Thymus (tissue), 11 donors: ENCODE results near the gene SLC4A4. TPM values are rescaled to one million over a fixed set of nuclear protein-coding genes. Genes with fewer than 3 reads are reported as not detected.

Source experiments
- DNase-seq, 9 donors: peaks; one replicate each; pipeline ENCODE4 v3.0.0-alpha.2; 2013; ENCODE audit warnings: low spot score in 9 of 9, low read depth in 6 of 9, missing footprints in 1 of 9
- H3K27ac ChIP-seq, 2 donors: one replicate each; pipeline ENCODE4 v1.5.1; 2013; ENCODE audit warnings: control low read depth in 1 of 2, low read depth in 1 of 2, low read length in 1 of 2, mild to moderate bottlenecking in 1 of 2, moderate library complexity in 1 of 2
- H3K27me3 ChIP-seq, 2 donors: one replicate each; pipeline ENCODE4 v1.5.1; 2013; ENCODE audit warnings: low read length in 1 of 2; ENCODE audit not compliant: control insufficient read depth in 2 of 2, insufficient read depth in 1 of 2
- H3K36me3 ChIP-seq, 2 donors: one replicate each; pipeline ENCODE4 v1.5.1; 2013; ENCODE audit warnings: low read length in 1 of 2, mild to moderate bottlenecking in 1 of 2, moderate library complexity in 1 of 2; ENCODE audit not compliant: control insufficient read depth in 2 of 2, insufficient read depth in 2 of 2
- H3K4me1 ChIP-seq, 2 donors: one replicate each; pipeline ENCODE4 v1.5.1; 2013; ENCODE audit warnings: low read length in 2 of 2; ENCODE audit not compliant: control insufficient read depth in 2 of 2, insufficient read depth in 2 of 2
- H3K4me3 ChIP-seq, 2 donors: one replicate each; pipeline ENCODE4 v1.5.1; 2013; ENCODE audit warnings: low read length in 2 of 2, control low read depth in 1 of 2, mild to moderate bottlenecking in 1 of 2
- H3K9me3 ChIP-seq, 2 donors: one replicate each; pipeline ENCODE4 v1.5.1; 2013; ENCODE audit warnings: low read length in 1 of 2, mild to moderate bottlenecking in 1 of 2; ENCODE audit not compliant: control insufficient read depth in 2 of 2, insufficient read depth in 1 of 2
- WGBS: extraction: QIAGEN DNeasy Blood & Tissue Kit; methylation state at CpG from one replicate; pipeline ENCODE4 v1.1.7; 2013; 5-methylcytosine and 5-hydroxymethylcytosine counted together
- polyA plus RNA-seq: library from polyadenylated mRNA; stranded (reverse); fragments of 200-250 nt; gene quantifications from one replicate; pipeline ENCODE4 v1.2.3, GENCODE V29; 2013
- total RNA-seq: library from RNA; stranded (reverse); fragments of 120-200 nt; gene quantifications from one replicate; pipeline ENCODE4 v1.2.4, GENCODE V29; 2013
- donor health status: healthy.

SLC4A4 gene
- total and polyA plus RNA-seq, 2 donors: 1.7 to 6.8 TPM

GRCh38 chr4:71411981-71412380 lies 73.2 kb downstream of the SLC4A4 start:
- no peak for DNase-seq
- 77% methylated on average over 2 of the region's 2 CpGs for WGBS
- no peaks in the 10 kb centered on the region for H3K27me3 ChIP-seq
- H3K4me1 ChIP-seq: no peaks in the 10 kb centered on the region
- no peak overlapping the region for H3K4me3 ChIP-seq
- H3K36me3 ChIP-seq: no peaks in the 10 kb centered on the region
- no peak overlapping the region for H3K27ac ChIP-seq
- H3K9me3 ChIP-seq: peaks cover 0 to 4% of the 10 kb centered on the region in 2 donors

- no peaks in the 10 kb centered on the region for H3K27me3 ChIP-seq
- no peak overlapping the region for H3K4me3 ChIP-seq
- 98% methylated on average over 2 of the region's 2 CpGs for WGBS
- no peaks in the 10 kb centered on the region for H3K9me3 ChIP-seq
- no peak for DNase-seq
- H3K36me3 ChIP-seq: no peaks in the 10 kb centered on the region
- no peak overlapping the region for H3K27ac ChIP-seq
- no peaks in the 10 kb centered on the region for H3K4me1 ChIP-seq
Measured at GRCh38 chr4:71415491-71415890, 76.7 kb downstream of the SLC4A4 start.

DNA sequence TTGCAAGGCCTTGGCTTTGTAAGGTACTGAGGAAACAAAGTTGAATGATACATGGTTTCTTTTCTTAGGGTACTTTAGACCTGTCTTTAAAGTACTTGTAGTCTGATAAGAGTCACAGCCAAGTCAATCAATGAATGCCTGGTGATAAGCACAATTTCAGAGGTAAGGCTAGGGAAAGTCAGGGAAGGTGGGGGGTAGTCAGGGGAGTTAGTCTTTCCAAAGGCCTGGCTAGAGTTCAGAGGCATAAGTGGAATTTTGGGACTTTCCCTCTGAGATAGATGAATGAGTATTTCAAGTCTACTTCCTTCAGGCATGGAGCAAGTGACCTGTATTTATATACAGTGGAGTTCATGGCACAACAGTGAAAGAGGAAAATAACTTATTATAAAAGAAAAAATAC lies 78.3 kb downstream of the SLC4A4 start:
- Histone ChIP-seq H3K9me3 (no peaks in the 10 kb centered on the region), H3K4me1 (no peaks in the 10 kb centered on the region), H3K36me3 (no peaks in the 10 kb centered on the region), H3K4me3 (no peak overlapping the region), H3K27me3 (no peaks in the 10 kb centered on the region), H3K27ac (no peak overlapping the region)
- no peak for DNase-seq

DNA sequence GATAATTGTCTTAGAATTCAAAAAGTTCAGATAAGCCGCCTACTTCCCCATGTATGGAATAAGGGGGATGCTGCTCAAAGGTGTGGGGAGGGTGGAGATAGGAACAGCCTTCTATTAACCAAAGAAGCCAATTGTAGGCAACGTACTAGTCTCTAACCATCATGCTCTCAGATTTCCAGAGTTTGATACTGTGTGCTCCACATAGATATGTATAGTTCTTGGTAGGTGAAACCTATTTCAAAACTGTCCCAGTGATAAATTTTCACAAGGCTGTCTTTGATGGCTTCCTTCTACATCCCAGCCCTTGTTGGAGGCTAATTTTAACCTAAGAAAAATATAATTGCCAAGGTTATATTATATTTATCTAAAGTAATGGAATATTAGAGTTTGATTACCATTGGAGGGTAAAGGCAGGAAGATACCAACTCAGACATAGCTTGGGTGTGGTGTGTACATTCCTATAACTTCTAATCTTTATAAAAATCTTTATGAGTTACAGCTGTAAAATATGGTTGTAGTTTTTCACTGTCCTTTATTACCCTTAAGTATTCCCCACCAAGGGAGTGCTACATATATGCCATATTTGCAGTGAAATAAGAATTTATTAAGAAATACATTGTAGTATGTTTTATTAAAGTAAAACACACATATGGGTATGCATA lies 87.7 kb downstream of the SLC4A4 start:
- DNase-seq: no peak
- Histone ChIP-seq H3K4me3 (no peak overlapping the region), H3K27ac (no peak overlapping the region), H3K36me3 (no peaks in the 10 kb centered on the region), H3K9me3 (no peaks in the 10 kb centered on the region), H3K27me3 (no peaks in the 10 kb centered on the region), H3K4me1 (no peaks in the 10 kb centered on the region)
- 97% methylated on average over 2 of the region's 2 CpGs for WGBS

DNA sequence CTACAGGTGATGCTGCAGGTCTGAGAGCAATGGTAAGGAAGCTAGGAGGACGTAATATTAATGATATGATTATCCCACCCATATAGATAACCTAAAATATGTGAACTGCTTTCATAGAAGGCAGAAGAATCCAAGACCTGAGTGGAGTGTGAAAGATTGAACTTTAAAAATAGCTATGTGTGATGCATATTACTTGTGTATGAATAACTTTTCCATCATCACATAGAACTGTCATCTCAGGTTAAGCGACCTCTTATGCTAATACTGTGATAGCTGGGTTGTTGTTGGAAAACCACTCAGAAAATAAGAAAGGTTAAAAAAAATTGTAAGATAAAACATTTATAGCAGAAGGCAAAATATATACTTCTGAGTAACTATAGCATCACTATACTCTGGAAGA lies 90.3 kb downstream of the SLC4A4 start:
- DNase-seq: no peak
- Histone ChIP-seq H3K27me3 (no peaks in the 10 kb centered on the region), H3K4me3 (no peak overlapping the region), H3K4me1 (no peaks in the 10 kb centered on the region), H3K36me3 (no peaks in the 10 kb centered on the region), H3K27ac (no peak overlapping the region), H3K9me3 (no peaks in the 10 kb centered on the region)
- WGBS: 95% methylated on average over 2 of the region's 2 CpGs

DNA sequence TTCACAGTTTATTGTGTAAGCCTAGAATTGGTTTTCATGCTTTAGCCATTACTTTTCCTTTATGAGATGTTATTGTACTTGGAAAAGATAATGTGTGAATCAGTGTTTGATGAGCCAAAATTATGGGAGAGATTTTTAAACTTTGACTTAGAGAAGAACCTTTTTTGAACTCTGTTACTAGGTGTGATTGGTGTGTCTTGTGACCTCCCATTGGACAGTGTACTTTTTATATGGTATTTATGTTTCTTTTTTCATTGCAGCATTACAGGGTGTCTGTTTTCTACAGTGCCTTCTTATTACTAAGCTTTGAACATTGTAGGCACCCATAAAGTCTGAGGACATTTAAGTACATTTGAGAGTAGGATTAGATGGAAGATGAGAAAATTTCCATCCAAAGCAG lies 91.1 kb downstream of the SLC4A4 start:
- DNase-seq: no peak
- H3K9me3 ChIP-seq: no peaks in the 10 kb centered on the region
- H3K4me1 ChIP-seq: no peaks in the 10 kb centered on the region
- no peaks in the 10 kb centered on the region for H3K27me3 ChIP-seq
- no peak overlapping the region for H3K27ac ChIP-seq
- H3K4me3 ChIP-seq: no peak overlapping the region
- H3K36me3 ChIP-seq: no peaks in the 10 kb centered on the region

- 93% methylated on average over 2 of the region's 2 CpGs for WGBS
- no peaks in the 10 kb centered on the region for H3K4me1 ChIP-seq
- no peak overlapping the region for H3K27ac ChIP-seq
- H3K36me3 ChIP-seq: no peaks in the 10 kb centered on the region
- H3K9me3 ChIP-seq: no peaks in the 10 kb centered on the region
- no peak for DNase-seq
- H3K27me3 ChIP-seq: no peaks in the 10 kb centered on the region
- no peak overlapping the region for H3K4me3 ChIP-seq
Measured at GRCh38 chr4:71430609-71431008, 91.8 kb downstream of the SLC4A4 start.

- WGBS: 93% methylated on average over 2 of the region's 2 CpGs
- no peak for DNase-seq
- Histone ChIP-seq H3K4me1 (no peaks in the 10 kb centered on the region), H3K9me3 (no peaks in the 10 kb centered on the region), H3K27ac (no peak overlapping the region), H3K27me3 (no peaks in the 10 kb centered on the region), H3K36me3 (no peaks in the 10 kb centered on the region), H3K4me3 (no peak overlapping the region)
Measured at GRCh38 chr4:71440612-71441011, 101.8 kb downstream of the SLC4A4 start.

- H3K36me3 ChIP-seq: no peaks in the 10 kb centered on the region
- 75% methylated on average over 5 of the region's 5 CpGs for WGBS
- no peak overlapping the region for H3K27ac ChIP-seq
- no peaks in the 10 kb centered on the region for H3K9me3 ChIP-seq
- DNase-seq: no peak
- H3K4me3 ChIP-seq: no peak overlapping the region
- no peaks in the 10 kb centered on the region for H3K27me3 ChIP-seq
- no peaks in the 10 kb centered on the region for H3K4me1 ChIP-seq
Measured at GRCh38 chr4:71441186-71442169, 102.7 kb downstream of the SLC4A4 start.
